ENCODE measurements around the gene ZNF433.

DNA sequence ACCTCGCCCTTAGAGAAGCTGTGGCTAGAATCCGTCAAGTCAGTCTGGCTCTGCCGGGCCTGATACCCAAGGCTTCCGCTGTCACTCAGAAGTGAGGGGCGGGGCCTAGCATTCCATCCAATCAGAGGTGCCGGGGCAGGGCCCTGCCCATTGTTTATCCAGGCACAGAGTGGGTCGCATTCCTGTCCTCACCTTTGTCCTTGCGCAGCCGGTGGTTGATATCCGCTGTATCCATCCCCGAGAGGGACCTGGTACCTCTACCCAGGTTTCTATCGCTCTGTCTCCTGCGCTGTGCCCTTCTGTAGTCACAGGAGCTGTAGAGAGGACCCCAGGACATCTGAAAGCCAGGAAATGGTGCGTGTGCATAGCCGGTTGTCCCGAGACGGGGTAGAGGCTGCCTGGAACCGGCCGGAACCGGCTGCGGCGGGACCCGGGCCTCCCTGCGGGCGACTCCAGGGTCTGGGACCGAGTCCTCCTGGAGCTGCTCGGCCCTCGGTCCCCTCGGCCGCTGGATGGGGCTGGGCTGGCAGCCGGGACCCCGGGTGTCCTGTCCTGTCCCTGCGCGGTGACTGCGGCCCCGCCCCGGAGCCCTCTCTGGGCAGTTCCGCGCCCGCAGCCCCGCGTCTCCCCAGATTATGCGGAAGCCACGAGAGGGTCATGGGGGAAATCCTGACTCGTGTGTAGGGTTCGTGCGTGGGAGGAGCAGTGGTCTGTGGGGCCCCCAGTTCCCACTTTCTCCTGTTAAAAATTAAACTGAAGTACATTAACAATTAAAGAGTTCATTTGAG lies 70.4 kb downstream of the ZNF433 start, which contains the start of gene ZNF763:
- TF ChIP-seq CTCF (IDR thresholded peaks at IDR 0.05; ENCODE audit: low read depth, low read length, poor library complexity, severe bottlenecking) (no peak), EZH2phosphoT487 (IDR thresholded peaks at IDR 0.05; ENCODE audit: borderline replicate concordance, low read length) (no peak)
